Right renal pelvis (tissue), 4 donors: ENCODE measurements around the gene NUDC. TPM values are rescaled to one million over a fixed set of nuclear protein-coding genes. Genes with fewer than 3 reads are reported as not detected.
"Not testable (repeated sequence)": the region's sequence is repeated elsewhere in the genome, so short reads cannot be mapped to it uniquely, and the experiment has no call there.

ENCODE experiments used
- DNase-seq, 4 donors: peaks; one replicate each; pipeline ENCODE4 v3.0.0-alpha.2; 2013; ENCODE audit warnings: low read depth in 4 of 4, low spot score in 3 of 4, missing footprints in 1 of 4
- polyA plus RNA-seq, 4 donors: library from polyadenylated mRNA; unstranded; fragments of 120-200 nt; gene quantifications; one replicate each; pipeline ENCODE4 v1.2.1, GENCODE V29; 2013; ENCODE audit not compliant: insufficient read length in 4 of 4

The NUDC gene
- polyA plus RNA-seq, 4 donors: 86.4 to 99.3 (median 90.3) TPM

DNA sequence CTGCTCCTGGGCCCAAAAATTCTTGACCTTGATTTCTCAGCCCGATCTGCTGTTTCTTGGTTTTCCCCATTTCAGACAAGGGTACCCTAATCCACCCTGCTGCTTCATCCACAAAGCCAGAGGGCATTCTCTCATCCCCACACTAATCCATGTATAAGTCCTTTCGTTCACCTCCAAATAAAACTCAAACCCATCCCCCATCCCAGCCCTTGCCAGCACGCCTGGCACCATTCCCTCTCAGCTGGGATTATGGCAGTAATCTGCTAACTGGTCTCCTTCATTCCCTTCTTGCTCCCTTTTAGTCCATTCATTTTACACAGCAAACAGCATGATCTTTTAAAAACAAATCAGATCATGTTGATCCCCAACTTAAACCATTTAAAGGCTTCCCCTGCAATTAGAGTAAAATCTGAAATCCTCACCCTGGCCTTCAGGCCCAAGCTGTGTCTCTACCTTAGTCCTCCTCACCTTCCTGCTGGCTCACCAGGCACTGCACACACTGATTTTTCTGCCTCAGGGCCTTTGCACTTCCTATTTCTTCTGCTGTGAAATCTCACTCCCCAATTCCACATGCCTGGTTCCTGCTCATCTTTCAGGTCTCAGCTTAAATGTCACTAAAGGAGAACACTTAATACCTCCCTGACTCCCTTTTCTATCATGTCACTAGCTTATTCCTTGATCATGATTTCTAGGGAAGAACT lies 59.8 kb downstream of the NUDC start:
- no peak for DNase-seq

- DNase-seq: no peak
These were observed 62.3 kb downstream of the NUDC start for GRCh38 chr1:26983863-26984262.

DNA sequence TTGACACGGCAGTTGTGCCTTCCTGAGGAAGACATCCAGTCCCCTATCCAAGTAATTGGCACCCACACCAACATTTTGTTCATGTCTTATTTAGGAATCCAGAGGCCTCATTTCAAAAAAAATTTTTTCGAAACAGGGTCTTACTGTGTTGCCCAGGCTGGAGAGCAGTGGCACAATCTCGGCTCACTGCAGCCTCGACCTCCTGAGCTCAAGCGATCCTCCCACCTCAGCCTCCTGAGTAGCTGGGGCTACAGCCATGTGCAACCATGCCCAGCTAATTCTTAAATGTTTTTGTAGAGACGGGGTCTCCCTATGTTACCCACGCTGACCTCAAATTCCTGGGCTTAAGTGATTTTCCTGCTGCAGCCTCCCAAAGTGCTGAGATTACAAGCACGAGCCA lies 62.7 kb downstream of the NUDC start:
- DNase-seq: no peak

- no peak for DNase-seq
These were observed 65.1 kb downstream of the NUDC start for GRCh38 chr1:26986658-26987057.

DNA sequence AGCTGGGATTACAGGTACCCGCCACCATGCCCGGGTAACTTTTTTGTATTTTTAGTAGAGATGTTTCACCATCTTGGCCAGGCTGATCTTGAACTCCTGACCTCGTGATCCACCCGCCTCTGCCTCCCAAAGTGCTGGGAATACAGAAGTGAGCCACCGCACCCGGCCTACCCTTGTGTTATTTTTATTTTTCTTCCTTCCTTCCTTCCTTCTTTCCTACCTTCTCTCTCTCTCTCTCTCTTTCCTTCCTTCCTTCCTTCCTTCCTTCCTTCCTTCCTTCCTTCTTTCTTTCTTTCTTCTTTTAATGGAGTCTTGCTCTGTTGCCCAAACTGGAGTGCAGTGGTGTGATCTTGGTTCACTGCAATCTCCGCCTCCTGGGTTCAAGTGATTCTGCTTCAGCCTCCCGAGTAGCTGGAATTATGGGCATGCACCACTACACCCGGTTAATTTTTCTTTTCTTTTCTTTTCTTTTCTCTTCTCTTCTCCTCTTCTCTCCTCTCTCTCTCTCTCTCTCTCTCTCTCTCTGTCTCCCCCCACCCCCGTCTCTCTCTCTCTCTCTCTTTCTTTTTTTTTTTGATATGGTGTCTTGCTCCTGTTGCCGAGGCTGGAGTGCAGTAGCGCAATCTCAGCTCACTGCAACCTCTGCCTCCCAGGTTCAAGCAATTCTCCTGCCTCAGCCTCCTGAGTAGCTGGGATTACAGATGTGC lies 68.0 kb downstream of the NUDC start:
- DNase-seq: not testable (repeated sequence)

DNA sequence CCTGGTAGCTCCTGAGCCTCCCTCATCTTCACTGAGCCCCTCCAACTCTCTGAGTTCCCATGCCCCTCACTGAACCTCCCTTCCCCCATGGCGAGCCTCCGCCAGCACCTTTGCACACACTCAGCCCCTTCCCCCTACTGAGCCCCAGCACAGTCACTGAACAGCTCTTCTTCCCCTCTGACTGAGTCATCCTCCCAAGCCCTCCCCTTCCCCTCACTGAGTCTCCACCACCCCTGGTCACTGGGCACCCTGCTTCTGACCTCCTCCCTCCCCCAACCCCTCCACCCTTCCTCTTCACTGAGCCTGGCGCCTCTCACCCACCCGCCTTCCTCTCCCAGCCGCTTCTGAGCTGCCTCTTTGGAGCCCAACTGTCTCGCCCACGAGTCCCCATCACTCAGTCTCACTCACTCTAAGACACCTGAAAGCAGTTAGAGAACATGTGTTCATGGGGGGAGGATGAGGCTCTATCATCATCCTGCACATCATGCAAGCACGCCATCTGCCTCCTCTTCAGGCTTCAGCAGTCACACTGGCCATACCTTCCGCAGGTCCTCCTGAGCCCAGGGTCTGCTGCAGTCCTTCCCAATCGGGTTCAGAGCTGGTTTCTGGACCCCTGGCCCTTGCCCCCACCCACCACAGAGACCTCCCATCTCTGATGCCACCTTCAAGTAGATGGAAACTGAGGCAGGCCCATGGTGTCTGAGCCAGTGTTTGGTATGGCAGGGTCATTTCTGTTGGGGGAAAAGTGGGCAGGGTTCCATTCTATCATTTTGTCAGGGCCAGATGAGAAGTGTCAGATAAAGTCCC lies 70.0 kb downstream of the NUDC start:
- no peak for DNase-seq

- no peak for DNase-seq
These were observed 71.9 kb downstream of the NUDC start, which contains the start of gene TRNP1 for GRCh38 chr1:26993237-26994019. TSS of gene TRNP1 (plus strand) at chr1:26993692. CDS start at chr1:26993787, 95 bp downstream.

DNA sequence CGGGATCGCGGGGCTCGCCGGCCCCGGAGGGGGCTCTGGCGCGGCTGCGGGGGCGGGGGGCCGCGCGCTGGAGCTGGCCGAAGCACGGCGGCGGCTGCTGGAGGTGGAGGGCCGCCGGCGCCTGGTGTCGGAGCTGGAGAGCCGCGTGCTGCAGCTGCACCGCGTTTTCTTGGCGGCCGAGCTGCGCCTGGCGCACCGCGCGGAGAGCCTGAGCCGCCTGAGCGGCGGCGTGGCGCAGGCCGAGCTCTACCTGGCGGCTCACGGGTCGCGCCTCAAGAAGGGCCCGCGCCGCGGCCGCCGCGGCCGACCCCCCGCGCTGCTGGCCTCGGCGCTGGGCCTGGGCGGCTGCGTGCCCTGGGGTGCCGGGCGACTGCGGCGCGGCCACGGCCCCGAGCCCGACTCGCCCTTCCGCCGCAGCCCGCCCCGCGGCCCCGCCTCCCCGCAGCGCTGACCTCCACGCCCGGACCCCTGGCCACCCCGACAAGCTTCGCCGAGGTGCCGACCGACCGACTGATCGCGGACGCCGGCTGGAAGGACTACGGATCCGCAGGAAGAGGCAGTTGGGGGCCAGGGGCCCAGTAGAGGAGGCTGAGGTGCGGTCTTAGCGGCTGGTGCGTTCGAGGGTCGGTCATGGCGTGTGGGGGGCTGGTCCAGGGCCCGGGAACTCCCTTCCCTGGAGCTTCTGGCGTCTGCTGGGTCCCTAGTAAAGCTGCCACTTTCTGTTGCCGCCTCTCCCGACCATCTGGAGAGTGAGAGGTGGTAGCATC lies 72.7 kb downstream of the NUDC start:
- no peak for DNase-seq

DNA sequence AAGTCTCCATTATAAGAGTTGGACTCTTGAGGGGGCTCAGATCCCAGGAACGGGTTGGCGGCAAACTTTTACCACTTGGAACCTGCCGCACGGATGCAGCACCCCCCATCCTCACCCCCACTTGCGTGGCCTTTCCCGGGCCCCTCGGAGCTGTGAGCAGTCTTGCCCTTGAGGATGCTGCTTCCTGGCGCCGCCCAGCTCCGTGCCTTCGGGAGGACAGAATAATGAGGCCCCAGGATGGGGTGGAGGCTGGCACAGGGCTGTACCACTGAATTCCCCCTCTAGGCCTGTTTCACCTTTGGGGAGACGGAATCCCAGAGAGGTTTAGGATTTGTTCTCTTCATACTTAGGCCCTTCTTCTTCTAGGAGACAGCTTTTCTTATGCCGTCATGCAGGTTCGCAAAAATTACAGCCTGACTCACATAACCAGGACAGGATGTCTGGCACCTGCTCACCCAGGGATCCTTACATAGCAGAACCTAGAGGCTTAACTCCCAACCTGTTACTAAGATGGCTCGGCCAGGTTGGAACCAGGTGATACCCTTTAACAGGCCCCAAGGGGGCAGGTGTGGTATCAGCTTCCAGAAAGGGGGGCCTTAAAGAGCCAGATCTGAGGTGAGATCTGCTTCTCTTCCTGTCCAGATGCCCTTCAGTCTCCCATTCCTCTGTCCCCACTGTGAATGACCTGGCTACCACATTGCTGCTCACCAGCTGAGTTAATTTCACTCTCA lies 73.4 kb downstream of the NUDC start:
- no peak for DNase-seq

DNA sequence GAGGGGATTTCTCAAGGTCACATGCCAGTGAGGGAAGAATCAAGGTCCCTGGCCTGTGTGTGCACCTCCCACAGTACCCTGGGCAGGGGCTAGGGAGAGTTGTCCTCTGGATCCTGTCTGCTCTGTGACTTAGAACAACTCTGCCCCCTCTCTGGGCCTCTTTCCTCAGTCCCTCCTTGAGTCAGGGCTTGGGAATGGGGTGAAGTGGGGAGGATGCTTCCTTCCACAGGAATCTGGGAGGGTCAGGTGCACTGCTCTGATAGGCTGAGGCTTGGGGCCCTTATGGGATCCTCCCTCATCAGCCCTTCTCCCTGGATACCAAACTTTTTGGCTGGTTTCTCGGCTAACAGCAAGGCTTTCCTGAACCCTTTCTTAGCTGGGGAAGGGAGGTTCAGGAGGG lies 74.5 kb downstream of the NUDC start:
- DNase-seq: no peak

Other genes with a start within 250 kb of the NUDC start
- 100 to 1,000 TPM in 1 of 4 donors, 10 to 100 TPM in 3; 85.5 to 102 (median 90.5) TPM for gene ARID1A, start 225.7 kb upstream of the NUDC start, polyA plus RNA-seq
- 10 to 100 TPM; 18.1 to 19.1 (median 18.5) TPM for gene PIGV, start 133.8 kb upstream of the NUDC start, polyA plus RNA-seq
- gene ZDHHC18, start 95.1 kb upstream of the NUDC start, polyA plus RNA-seq: 10 to 100 TPM; 20.7 to 23.2 (median 22.1) TPM
- gene SFN, start 58.6 kb upstream of the NUDC start, polyA plus RNA-seq: under 1 TPM; 0.58 to 0.91 (median 0.72) TPM
- gene GPN2, start 31.5 kb upstream of the NUDC start, polyA plus RNA-seq: 10 to 100 TPM; 28.1 to 34.1 (median 29.8) TPM
- gene GPATCH3, start 21.3 kb upstream of the NUDC start, polyA plus RNA-seq: 10 to 100 TPM; 12.0 to 17.0 (median 14.7) TPM
- 1 to 10 TPM; 1.2 to 1.8 (median 1.6) TPM for gene NR0B2, start 7.8 kb upstream of the NUDC start, polyA plus RNA-seq
- 10 to 100 TPM in 2 of 4 donors, 1 to 10 TPM in 2; 9.2 to 11.1 (median 10.0) TPM for gene KDF1, start 38.7 kb downstream of the NUDC start, polyA plus RNA-seq
- gene TRNP1, start 71.9 kb downstream of the NUDC start, polyA plus RNA-seq: 1 to 10 TPM; 6.3 to 8.1 (median 7.9) TPM
- gene TENT5B, start 91.1 kb downstream of the NUDC start, polyA plus RNA-seq: 1 to 10 TPM in 3 of 4 donors, under 1 TPM in 1; 0.80 to 1.2 (median 1.1) TPM
- gene SLC9A1, start 233.4 kb downstream of the NUDC start, polyA plus RNA-seq: 10 to 100 TPM; 23.4 to 32.1 (median 25.0) TPM